Measurements from ENCODE around the gene HMGB1.

HMGB1 gene

GRCh38 chr13:30410705-30411125, 55.0 kb downstream of the HMGB1 start:
- TF ChIP-seq SIN3A (IDR thresholded peaks at IDR 0.05; ENCODE audit: borderline replicate concordance, insufficient read depth, low read length), result no peak
- TF ChIP-seq POLR2AphosphoS5 (IDR thresholded peaks at IDR 0.05; ENCODE audit: low read depth, low read length), result no peak
- TF ChIP-seq FOXP2 (optimal IDR thresholded peaks at IDR 0.05; ENCODE audit: borderline replicate concordance, extremely low read depth, extremely low read length, insufficient read depth), result no peak
- no peak for TF ChIP-seq REST (IDR thresholded peaks at IDR 0.05; ENCODE audit: insufficient read depth in 1 of 2, low read depth in 2 of 2, low read length in 2 of 2)
- no peak for TF ChIP-seq TAF1 (IDR thresholded peaks at IDR 0.05; ENCODE audit: borderline replicate concordance, insufficient read depth, low read length)

DNA sequence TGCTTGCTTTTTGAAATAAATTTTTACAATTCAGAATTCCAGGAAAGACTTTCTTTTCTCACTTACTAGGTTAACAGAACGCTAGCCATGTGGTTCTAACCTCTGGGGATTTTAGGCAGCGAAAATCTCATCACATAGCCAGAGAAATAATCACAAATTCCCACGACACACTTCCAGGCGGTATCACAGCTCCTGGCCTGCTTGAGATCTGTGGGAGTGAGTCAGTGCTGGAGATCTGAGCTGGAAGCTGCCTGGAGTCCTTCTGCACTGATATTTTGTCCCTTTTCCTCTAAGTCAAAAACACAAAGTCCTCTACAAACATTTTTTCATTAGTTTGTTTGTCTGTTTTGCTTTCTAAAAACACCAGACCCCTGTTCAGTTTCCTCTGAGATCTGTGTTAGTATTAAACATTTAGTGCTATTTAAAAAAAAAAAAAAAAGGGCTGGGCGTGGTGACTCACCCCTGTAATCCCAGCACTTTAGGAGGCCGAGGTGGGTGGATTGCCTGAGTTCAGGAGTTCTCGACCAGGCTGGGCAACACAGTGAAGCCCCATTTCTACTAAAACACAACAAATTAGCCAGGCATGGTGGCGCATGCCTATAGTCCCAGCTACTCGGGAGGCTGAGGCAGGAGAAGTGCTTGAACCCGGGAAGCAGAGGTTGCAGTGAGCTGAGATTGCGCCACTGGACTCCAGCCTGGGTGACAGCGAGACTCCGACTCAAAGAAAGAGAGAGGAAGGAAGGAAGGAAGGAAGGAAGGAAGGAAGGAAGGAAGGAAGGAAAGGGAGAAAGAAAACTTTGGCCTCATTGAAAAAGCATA, 55.6 kb downstream of the HMGB1 start:
- TF ChIP-seq REST (IDR thresholded peaks at IDR 0.05; ENCODE audit: insufficient read depth in 1 of 2, low read depth in 2 of 2, low read length in 2 of 2) (no peak), TAF1 (IDR thresholded peaks at IDR 0.05; ENCODE audit: borderline replicate concordance, insufficient read depth, low read length) (no peak), FOXP2 (optimal IDR thresholded peaks at IDR 0.05; ENCODE audit: borderline replicate concordance, extremely low read depth, extremely low read length, insufficient read depth) (no peak), POLR2AphosphoS5 (IDR thresholded peaks at IDR 0.05; ENCODE audit: low read depth, low read length) (no peak), SIN3A (IDR thresholded peaks at IDR 0.05; ENCODE audit: borderline replicate concordance, insufficient read depth, low read length) (no peak)

DNA sequence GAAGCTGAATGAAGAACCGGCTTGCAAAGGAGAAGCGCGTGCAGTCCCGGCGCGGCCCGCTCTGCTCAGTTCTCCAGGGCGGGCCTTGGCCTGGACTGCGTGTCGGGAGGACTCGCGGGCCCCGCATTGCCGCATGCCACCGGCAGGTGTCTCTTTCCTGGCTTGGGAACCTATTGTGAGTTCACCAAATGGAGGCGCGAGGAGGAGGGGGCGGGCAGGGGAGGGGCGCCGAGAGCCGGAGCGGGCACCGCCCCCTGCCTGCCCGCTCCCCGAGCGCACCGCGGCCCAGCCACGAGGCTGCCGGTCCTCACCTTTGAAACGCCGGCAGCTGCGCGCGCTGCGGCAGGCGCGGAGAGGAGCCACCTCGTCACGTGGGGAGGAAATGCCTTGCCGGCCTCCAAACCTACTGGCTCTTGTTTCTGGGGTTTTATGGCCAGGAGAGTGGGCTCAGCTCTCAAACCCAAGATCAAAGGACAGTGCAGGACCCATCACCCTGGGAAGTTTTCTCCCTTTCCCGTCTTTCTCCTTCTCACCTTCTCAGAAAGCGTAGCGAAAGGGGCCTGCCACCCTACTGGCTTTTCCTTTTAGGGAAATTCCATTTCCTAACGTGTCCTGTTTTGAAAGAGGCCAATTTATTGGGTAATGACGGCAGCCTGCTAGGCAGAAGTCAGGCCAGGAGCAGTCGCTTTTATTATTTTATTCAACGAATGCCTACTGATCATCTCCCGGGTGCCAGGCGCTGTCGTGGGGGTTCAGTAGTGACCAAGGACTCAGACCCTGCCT, 57.2 kb downstream of the HMGB1 start:
- TF ChIP-seq FOXP2 (optimal IDR thresholded peaks at IDR 0.05; ENCODE audit: borderline replicate concordance, extremely low read depth, extremely low read length, insufficient read depth), result no peak
- TF ChIP-seq SIN3A (IDR thresholded peaks at IDR 0.05; ENCODE audit: borderline replicate concordance, insufficient read depth, low read length), result no peak
- no peak for TF ChIP-seq POLR2AphosphoS5 (IDR thresholded peaks at IDR 0.05; ENCODE audit: low read depth, low read length)
- no peak for TF ChIP-seq REST (IDR thresholded peaks at IDR 0.05; ENCODE audit: insufficient read depth in 1 of 2, low read depth in 2 of 2, low read length in 2 of 2)
- no peak for TF ChIP-seq TAF1 (IDR thresholded peaks at IDR 0.05; ENCODE audit: borderline replicate concordance, insufficient read depth, low read length)

GRCh38 chr13:30406779-30407416, 58.8 kb downstream of the HMGB1 start:
- no peak for TF ChIP-seq POLR2AphosphoS5 (IDR thresholded peaks at IDR 0.05; ENCODE audit: low read depth, low read length)

All from PFSK-1 (cell line).